SU-DHL-6 (cell line): Measurements from ENCODE around the gene SPECC1.

ENCODE experiments used
- H2AFZ ChIP-seq: fragments of 200-600 bp; sonication (generic); 2 replicates; pipeline ENCODE4 v1.6.1; 2014; ENCODE audit warnings: low read depth, mild to moderate bottlenecking, moderate library complexity, mixed read lengths, antibody characterized with exemption, low read length; ENCODE audit not compliant: severe bottlenecking
- H3F3A ChIP-seq: fragments of 200-600 bp; shearing (Covaris generic); 2 replicates; pipeline ENCODE4 v1.6.0; 2016; ENCODE audit warnings: antibody characterized with exemption, mild to moderate bottlenecking; ENCODE audit not compliant: insufficient read depth
- H3K27ac ChIP-seq: fragments of 200-600 bp; sonication (generic); 2 replicates; pipeline ENCODE4 v1.5.1; 2016; ENCODE audit warnings: low read depth, mild to moderate bottlenecking, low read length, moderate library complexity, mixed read lengths
- H3K27me3 ChIP-seq: fragments of 200-600 bp; sonication (generic), shearing (Covaris generic); 2 replicates; pipeline ENCODE4 v1.6.0; 2014; ENCODE audit warnings: mild to moderate bottlenecking, low read length
- H3K36me3 ChIP-seq: fragments of 200-600 bp; sonication (generic); 2 replicates; pipeline ENCODE4 v1.6.1; 2014; ENCODE audit warnings: mild to moderate bottlenecking, low read length, mixed read lengths
- H3K4me2 ChIP-seq: fragments of 300-600, 200-600 bp; shearing (Covaris generic), sonication (generic); 2 replicates; pipeline ENCODE4 v1.6.0; 2014; ENCODE audit warnings: low read length, low read depth, mild to moderate bottlenecking; ENCODE audit not compliant: poor library complexity, severe bottlenecking
- H3K4me3 ChIP-seq: fragments of 200-600 bp; sonication (generic); 2 replicates; pipeline ENCODE4 v1.5.1; 2014; ENCODE audit warnings: antibody characterized with exemption, low read length, mild to moderate bottlenecking, mixed read lengths; ENCODE audit not compliant: insufficient read depth, poor library complexity, severe bottlenecking
- H3K79me2 ChIP-seq: fragments of 200-600 bp; sonication (generic); 2 replicates; pipeline ENCODE4 v1.6.1; 2014; ENCODE audit warnings: mild to moderate bottlenecking, low read length, moderate library complexity; ENCODE audit not compliant: insufficient read depth
- H3K9ac ChIP-seq: fragments of 200-600 bp; sonication (generic); 2 replicates; pipeline ENCODE4 v1.7.0; 2014; ENCODE audit warnings: mild to moderate bottlenecking, low read length
- H3K9me2 ChIP-seq: fragments of 200-600 bp; sonication (generic); replicated peaks from 2 replicates; pipeline ENCODE4 v1.6.1; 2014; ENCODE audit warnings: low read length; ENCODE audit not compliant: insufficient read depth
- H3K9me3 ChIP-seq: fragments of 200-600 bp; sonication (generic); 2 replicates; pipeline ENCODE4 v1.6.1; 2014; ENCODE audit warnings: low read length, mixed read lengths; ENCODE audit not compliant: insufficient read depth
- H4K20me1 ChIP-seq: fragments of 200-600 bp; sonication (generic); 2 replicates; pipeline ENCODE4 v1.6.1; 2014; ENCODE audit warnings: low read depth, mild to moderate bottlenecking, antibody characterized with exemption, low read length, moderate library complexity, mixed read lengths
- EZH2phosphoT487 ChIP-seq: fragments of 200-600 bp; sonication (generic), shearing (Covaris generic); conservative IDR thresholded peaks from 2 replicates; pipeline ENCODE4 v1.6.1; 2018; ENCODE audit warnings: mild to moderate bottlenecking, antibody characterized with exemption, low read length, moderate library complexity, mixed read lengths
- TF ChIP-seq, protein P1 (sequence below): fragments of 200-600 bp; sonication (generic); IDR thresholded peaks from one replicate; pipeline ENCODE4 v1.5.1; 2017; ENCODE audit warnings: antibody characterized with exemption, mild to moderate bottlenecking, low read length, moderate library complexity; ENCODE audit not compliant: insufficient read depth, poor library complexity, severe bottlenecking

The SPECC1 gene

DNA sequence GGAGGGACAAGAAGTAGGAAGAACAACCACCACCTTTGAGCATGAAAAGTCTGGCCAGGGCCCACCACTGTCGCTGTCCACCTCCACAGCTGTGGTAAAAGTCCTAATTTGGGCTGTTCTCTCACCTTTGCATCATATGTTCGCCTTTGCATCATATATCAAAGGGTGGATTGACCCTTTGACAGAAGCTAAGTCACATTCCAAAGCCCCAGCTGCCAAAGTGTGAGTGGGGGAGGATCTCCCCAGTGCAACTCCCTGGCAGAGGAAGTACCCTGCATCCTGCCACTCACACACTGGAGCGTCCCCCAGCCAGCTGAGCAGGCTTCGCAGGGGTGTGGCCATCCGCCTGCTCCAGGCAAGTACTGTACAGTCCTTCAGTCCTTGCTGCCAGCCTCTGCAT, 12.7 kb upstream of the SPECC1 start:
- Histone ChIP-seq H3K36me3 (no peaks in the 10 kb centered on the region), H3K9me3 (no peaks in the 10 kb centered on the region), H3K9me2 (no peaks in the 10 kb centered on the region), H4K20me1 (no peaks in the 10 kb centered on the region), H3K27ac (no peak overlapping the region), H3F3A (no peaks in the 10 kb centered on the region), H3K4me2 (no peak overlapping the region), H3K4me3 (no peak overlapping the region), H2AFZ (no peak overlapping the region), H3K79me2 (no peaks in the 10 kb centered on the region), H3K9ac (no peak overlapping the region), H3K27me3 (no peaks in the 10 kb centered on the region)
- TF ChIP-seq, protein P1, sequence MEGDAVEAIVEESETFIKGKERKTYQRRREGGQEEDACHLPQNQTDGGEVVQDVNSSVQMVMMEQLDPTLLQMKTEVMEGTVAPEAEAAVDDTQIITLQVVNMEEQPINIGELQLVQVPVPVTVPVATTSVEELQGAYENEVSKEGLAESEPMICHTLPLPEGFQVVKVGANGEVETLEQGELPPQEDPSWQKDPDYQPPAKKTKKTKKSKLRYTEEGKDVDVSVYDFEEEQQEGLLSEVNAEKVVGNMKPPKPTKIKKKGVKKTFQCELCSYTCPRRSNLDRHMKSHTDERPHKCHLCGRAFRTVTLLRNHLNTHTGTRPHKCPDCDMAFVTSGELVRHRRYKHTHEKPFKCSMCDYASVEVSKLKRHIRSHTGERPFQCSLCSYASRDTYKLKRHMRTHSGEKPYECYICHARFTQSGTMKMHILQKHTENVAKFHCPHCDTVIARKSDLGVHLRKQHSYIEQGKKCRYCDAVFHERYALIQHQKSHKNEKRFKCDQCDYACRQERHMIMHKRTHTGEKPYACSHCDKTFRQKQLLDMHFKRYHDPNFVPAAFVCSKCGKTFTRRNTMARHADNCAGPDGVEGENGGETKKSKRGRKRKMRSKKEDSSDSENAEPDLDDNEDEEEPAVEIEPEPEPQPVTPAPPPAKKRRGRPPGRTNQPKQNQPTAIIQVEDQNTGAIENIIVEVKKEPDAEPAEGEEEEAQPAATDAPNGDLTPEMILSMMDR, result no peak
- no peak for TF ChIP-seq EZH2phosphoT487

DNA sequence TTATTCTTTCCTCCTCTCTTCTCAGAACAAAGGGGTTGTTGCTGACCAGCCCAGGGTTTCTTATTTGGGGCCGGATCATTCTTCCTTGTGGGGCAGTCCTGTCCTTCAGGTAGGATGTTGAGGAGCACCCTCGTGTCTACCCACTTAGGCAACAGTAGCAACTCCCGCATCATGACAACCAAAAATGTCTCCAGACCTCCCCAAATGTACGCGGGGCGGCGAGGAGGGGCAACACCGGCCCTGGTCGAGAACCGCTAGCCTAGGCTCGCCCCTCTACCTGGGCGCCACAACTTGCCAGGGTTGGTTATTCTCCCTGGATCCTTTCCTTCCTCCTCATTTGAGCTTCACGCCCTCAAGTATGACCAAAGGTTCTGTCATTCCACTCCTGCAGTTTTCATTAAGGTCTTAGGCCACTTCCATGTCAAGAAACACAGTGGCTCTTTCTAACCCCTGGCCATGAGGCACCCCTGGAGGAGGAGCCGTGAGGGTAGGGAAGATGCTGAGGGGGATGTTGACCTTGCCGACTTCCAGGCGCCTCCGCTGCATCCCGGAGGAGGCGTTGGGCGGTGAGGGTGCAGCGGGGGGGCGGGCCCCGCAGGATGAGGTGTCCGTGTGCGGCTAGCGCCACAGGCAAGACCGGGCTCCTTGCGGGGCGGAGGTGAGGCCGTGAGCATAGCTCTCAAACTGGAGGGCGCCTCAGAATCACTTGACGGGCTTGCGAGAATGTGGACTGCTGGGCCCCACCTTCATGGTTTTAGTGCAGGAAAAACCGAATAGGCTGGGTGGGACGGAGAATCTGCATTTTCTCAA, 712 bp upstream of the SPECC1 start:
- Histone ChIP-seq H3K9me2 (no peaks in the 10 kb centered on the region), H3K79me2 (no peaks in the 10 kb centered on the region), H4K20me1 (no peaks in the 10 kb centered on the region), H3K36me3 (no peaks in the 10 kb centered on the region), H3F3A (no peaks in the 10 kb centered on the region), H3K27ac (no peak overlapping the region), H3K9ac (peak overlapping the region; percentile 51), H3K9me3 (no peaks in the 10 kb centered on the region), H3K27me3 (no peaks in the 10 kb centered on the region), H2AFZ (peak overlapping the region; percentile 100), H3K4me3 (peak overlapping the region; percentile 57), H3K4me2 (peak overlapping the region; percentile 93)
- TF ChIP-seq, protein P1, result no peak
- TF ChIP-seq EZH2phosphoT487, result no peak

DNA sequence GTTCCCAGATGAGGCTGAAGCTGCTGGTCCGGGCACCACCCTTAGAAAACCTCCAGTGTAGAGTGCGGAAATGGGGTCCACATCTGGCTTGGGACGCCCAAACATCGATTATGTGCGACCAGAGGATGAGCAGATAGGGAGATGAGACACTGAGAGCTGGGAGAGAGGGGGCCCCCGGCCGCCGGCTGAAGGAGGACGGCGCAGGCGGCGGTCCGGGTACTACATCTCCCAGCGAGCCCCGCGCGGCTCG, 182 bp upstream of the SPECC1 start:
- Histone ChIP-seq H3K27ac (no peak overlapping the region), H3K27me3 (no peaks in the 10 kb centered on the region)

More for the DNA sequence above, 182 bp upstream of the SPECC1 start:
- peak overlapping the region; percentile 100 for H2AFZ ChIP-seq
- peak overlapping the region; percentile 93 for H3K4me2 ChIP-seq
- no peaks in the 10 kb centered on the region for H3K36me3 ChIP-seq
- no peaks in the 10 kb centered on the region for H3K79me2 ChIP-seq
- H4K20me1 ChIP-seq, result no peaks in the 10 kb centered on the region
- no peaks in the 10 kb centered on the region for H3F3A ChIP-seq
- H3K4me3 ChIP-seq, result peak overlapping the region; percentile 57
- TF ChIP-seq EZH2phosphoT487, result no peak
- TF ChIP-seq, protein P1, result peak; percentile 78
- no peaks in the 10 kb centered on the region for H3K9me2 ChIP-seq
- peak overlapping the region; percentile 51 for H3K9ac ChIP-seq
- no peaks in the 10 kb centered on the region for H3K9me3 ChIP-seq
